Common myeloid progenitor, CD34-positive (primary cell): ENCODE results near the gene SNIP1.
"Not testable (repeated sequence)": the region's sequence is repeated elsewhere in the genome, so short reads cannot be mapped to it uniquely, and the experiment has no call there.

Source experiments
- CTCF ChIA-PET: fragments of 350-600 bp; sonication (Branson Sonifier 250); formaldehyde crosslinking; loops from one replicate; lab custom pipeline; 2021; ENCODE audit warnings: antibody characterized with exemption; lab: Charles Lee
- POLR2A ChIA-PET: fragments of 350-600 bp; sonication (Branson Sonifier 250); formaldehyde crosslinking; loops from one replicate; lab custom pipeline; 2021; ENCODE audit warnings: antibody characterized with exemption; lab: Charles Lee
- DNase-seq, 3 donors: peaks; one replicate each; pipeline versions ENCODE4 v3.0.0 to v3.0.0-alpha.2; 2013
- H3K27ac ChIP-seq, 2 experiments: 1 replicate in 1 of 2; 2 replicates in 1 of 2; pipeline ENCODE4 v1.7.0; 2013; ENCODE audit warnings: inconsistent platforms in 2 of 2, low read length in 2 of 2, mild to moderate bottlenecking in 2 of 2, low read depth in 1 of 2, moderate library complexity in 1 of 2; ENCODE audit not compliant: severe bottlenecking in 2 of 2, insufficient read depth in 1 of 2, poor library complexity in 1 of 2
- H3K27me3 ChIP-seq, 5 experiments: replicated peaks in 2 of 5; 1 replicate in 3 of 5; 2 replicates in 2 of 5; pipeline versions ENCODE4 v1.6.1 to v1.7.0; 2013; ENCODE audit warnings: low read length in 4 of 5, mild to moderate bottlenecking in 2 of 5, moderate library complexity in 2 of 5, inconsistent platforms in 1 of 5; ENCODE audit not compliant: insufficient read depth in 5 of 5, control insufficient read depth in 4 of 5
- H3K36me3 ChIP-seq, 4 experiments: 1 replicate in 2 of 4; 2 replicates in 2 of 4; pipeline versions ENCODE4 v1.6.1 to v1.7.0; 2013; ENCODE audit warnings: low read length in 3 of 4, control low read depth in 1 of 4, mild to moderate bottlenecking in 1 of 4; ENCODE audit not compliant: control insufficient read depth in 4 of 4, insufficient read depth in 4 of 4
- H3K4me1 ChIP-seq, 4 experiments: 1 replicate in 3 of 4; 2 replicates in 1 of 4; pipeline versions ENCODE4 v1.6.1 to v1.7.1; 2013; ENCODE audit warnings: low read length in 3 of 4, mild to moderate bottlenecking in 3 of 4, control low read depth in 1 of 4, inconsistent platforms in 1 of 4, moderate library complexity in 1 of 4; ENCODE audit not compliant: control insufficient read depth in 4 of 4, insufficient read depth in 4 of 4; ENCODE audit errors: control extremely low read depth in 1 of 4
- H3K4me3 ChIP-seq, 7 experiments: 1 replicate in 4 of 7; 2 replicates in 3 of 7; pipeline versions ENCODE4 v1.5.1 to v1.7.0; 2013; ENCODE audit warnings: mild to moderate bottlenecking in 7 of 7, low read length in 6 of 7, moderate library complexity in 6 of 7, inconsistent platforms in 2 of 7, low read depth in 2 of 7, control low read depth in 1 of 7; ENCODE audit not compliant: insufficient read depth in 4 of 7, control insufficient read depth in 1 of 7; ENCODE audit errors: extremely low read depth in 1 of 7
- H3K9me3 ChIP-seq, 5 experiments: 1 replicate in 4 of 5; 2 replicates in 1 of 5; pipeline versions ENCODE4 v1.6.1 to v1.7.1; 2013; ENCODE audit warnings: low read length in 4 of 5, mild to moderate bottlenecking in 2 of 5, inconsistent platforms in 1 of 5, low read depth in 1 of 5, moderate library complexity in 1 of 5; ENCODE audit not compliant: control insufficient read depth in 4 of 5, insufficient read depth in 2 of 5; ENCODE audit errors: control extremely low read depth in 1 of 5
- WGBS: methylation state at CpG from one replicate; pipeline ENCODE4 v1.1.5; 2013; ENCODE audit not compliant: insufficient coverage; 5-methylcytosine and 5-hydroxymethylcytosine counted together

SNIP1 gene

GRCh38 chr1:37545019-37545418, 9.1 kb downstream of the SNIP1 start:
- Histone ChIP-seq H3K4me1 (no peaks in the 10 kb centered on the region), H3K36me3 (peaks cover 2 to 51% (median 25%) of the 10 kb centered on the region in 4 experiments), H3K27me3 (no peaks in the 10 kb centered on the region), H3K27ac (no peak overlapping the region), H3K9me3 (no peaks in the 10 kb centered on the region), H3K4me3 (no peak overlapping the region)
- POLR2A ChIA-PET = no interaction called here
- CTCF ChIA-PET = no interaction called here
- no peak for DNase-seq
- 84% methylated on average over 4 of the region's 5 CpGs for WGBS

DNA sequence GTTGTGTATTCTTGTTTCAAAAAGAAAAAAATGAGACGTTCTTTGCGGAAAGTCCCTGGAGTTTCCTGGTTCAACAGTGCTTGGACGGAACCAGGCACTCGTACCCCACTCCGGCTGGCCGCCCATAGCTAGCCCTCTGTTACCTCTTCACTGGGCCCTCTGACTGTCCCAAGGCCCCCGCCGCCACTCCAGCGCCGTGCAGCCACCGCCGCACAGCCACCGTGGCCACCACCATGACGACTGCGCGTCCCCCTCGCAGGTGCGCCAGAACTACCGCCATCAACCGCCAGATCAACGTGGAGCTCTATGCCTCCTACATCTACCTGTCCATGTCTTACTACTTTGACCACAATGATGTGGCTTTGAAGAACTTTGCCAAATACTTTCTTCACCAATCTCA, 9.6 kb downstream of the SNIP1 start:
- ChIA-PET POLR2A (no interaction called here), CTCF (no interaction called here)
- DNase-seq = no peak
- H3K36me3 ChIP-seq = peaks cover 2 to 55% (median 28%) of the 10 kb centered on the region in 4 experiments
- H3K27ac ChIP-seq = no peak overlapping the region
- H3K27me3 ChIP-seq = no peaks in the 10 kb centered on the region
- WGBS = 98% methylated on average over 20 of the region's 21 CpGs
- no peak overlapping the region for H3K4me3 ChIP-seq
- no peaks in the 10 kb centered on the region for H3K4me1 ChIP-seq
- H3K9me3 ChIP-seq = no peaks in the 10 kb centered on the region

- ChIA-PET POLR2A (no interaction called here), CTCF (no interaction called here)
- no peaks in the 10 kb centered on the region for H3K4me1 ChIP-seq
- H3K4me3 ChIP-seq = no peak overlapping the region
- DNase-seq = no peak
- WGBS = 98% methylated on average over 30 of the region's 30 CpGs
- no peaks in the 10 kb centered on the region for H3K27me3 ChIP-seq
- no peaks in the 10 kb centered on the region for H3K9me3 ChIP-seq
- H3K36me3 ChIP-seq = peaks cover 5 to 71% (median 42%) of the 10 kb centered on the region in 4 experiments
- H3K27ac ChIP-seq = no peak overlapping the region
Observed at GRCh38 chr1:37540036-37540785, 13.9 kb downstream of the SNIP1 start.

- peaks cover 5 to 62% (median 37%) of the 10 kb centered on the region in 4 experiments for H3K36me3 ChIP-seq
- 100% methylated on average over 7 of the region's 10 CpGs for WGBS
Observed at GRCh38 chr1:37539154-37539553, 14.9 kb downstream of the SNIP1 start.

GRCh38 chr1:37537378-37537777, 16.7 kb downstream of the SNIP1 start:
- H3K9me3 ChIP-seq = no peaks in the 10 kb centered on the region
- DNase-seq = no peak
- WGBS = 100% methylated on average over 1 of the region's 2 CpGs
- no peaks in the 10 kb centered on the region for H3K4me1 ChIP-seq
- no peak overlapping the region for H3K4me3 ChIP-seq
- H3K36me3 ChIP-seq = peaks cover 5 to 61% (median 37%) of the 10 kb centered on the region in 4 experiments
- POLR2A ChIA-PET = no interaction called here
- H3K27me3 ChIP-seq = no peaks in the 10 kb centered on the region
- CTCF ChIA-PET = no interaction called here
- no peak overlapping the region for H3K27ac ChIP-seq

More at GRCh38 chr1:37539154-37539553, 14.9 kb downstream of the SNIP1 start:
- H3K27ac ChIP-seq, H3K4me3 ChIP-seq, CTCF ChIA-PET, H3K27me3 ChIP-seq, H3K9me3 ChIP-seq, POLR2A ChIA-PET, DNase-seq, H3K4me1 ChIP-seq: not testable (repeated sequence)

- Histone ChIP-seq H3K27ac (no peak overlapping the region), H3K9me3 (no peaks in the 10 kb centered on the region), H3K4me3 (no peak overlapping the region), H3K36me3 (peaks cover 5 to 32% (median 22%) of the 10 kb centered on the region in 4 experiments), H3K4me1 (no peaks in the 10 kb centered on the region), H3K27me3 (no peaks in the 10 kb centered on the region)
- WGBS = 94% methylated on average over 3 of the region's 4 CpGs
- POLR2A ChIA-PET = interaction anchor here (0.6 kb wide), 1 partner anchor 59 kb away, joined by 3 read pairs; no protein-coding TSS in a partner anchor
- no peak for DNase-seq
- CTCF ChIA-PET = no interaction called here
Observed at GRCh38 chr1:37533317-37534093, 20.6 kb downstream of the SNIP1 start.
